ENCODE data around the gene MMP27. TPM values are rescaled to one million over a fixed set of nuclear protein-coding genes. Genes with fewer than 3 reads are reported as not detected.

The MMP27 gene
- polyA plus RNA-seq, 1 of the 3 experiments (the other 2 are of a cell fraction), result not detected

DNA sequence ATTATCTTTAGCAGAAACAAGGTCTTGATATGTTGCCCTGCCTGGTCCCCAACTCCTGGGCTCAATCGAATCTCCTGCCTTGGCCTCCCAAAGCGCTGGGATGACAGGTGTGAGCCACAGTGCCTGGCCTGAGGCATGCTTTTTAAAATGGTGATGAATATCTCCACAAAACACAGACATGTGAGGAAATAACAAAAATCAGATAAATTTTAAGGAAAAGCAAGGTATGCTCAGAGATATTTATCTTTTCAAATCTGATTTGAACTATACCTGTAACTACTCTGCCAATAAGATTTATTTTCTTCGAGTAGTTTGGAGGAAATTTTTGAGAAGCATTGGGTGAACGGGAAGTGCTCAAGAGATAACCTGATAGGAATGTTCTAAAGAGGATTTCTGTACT lies 44.5 kb downstream of the MMP27 start:
- Histone ChIP-seq H2AFZ (ENCODE audit: low read depth) (no peak overlapping the region), H3K4me2 (no peak overlapping the region), H3K9me2 (no peaks in the 10 kb centered on the region), H3K4me1 (ENCODE audit: control insufficient read depth in 1 of 2, insufficient read depth in 2 of 2, low read depth in 1 of 2, low read length in 1 of 2) (no peaks in the 10 kb centered on the region), H3K27ac (ENCODE audit: low read depth in 2 of 2, low read length in 1 of 2) (no peak overlapping the region), H3K27me3 (ENCODE audit: insufficient read depth) (no peaks in the 10 kb centered on the region), H3K4me3 (ENCODE audit: low read depth in 2 of 2, low read length in 1 of 2) (no peak overlapping the region), H3K9me3 (0 out of 2 replicates have a peak, but pooled peaks cover 2% of the 10 kb centered on the region), H4K20me1 (ENCODE audit: insufficient read depth) (no peaks in the 10 kb centered on the region), H3K9ac (no peak overlapping the region), H3K36me3 (replicated peaks in 1 of 2; ENCODE audit: control insufficient read depth in 1 of 2, insufficient read depth in 2 of 2, low read length in 1 of 2) (no peaks in the 10 kb centered on the region), H3F3A (replicated peaks; ENCODE audit: insufficient read depth) (no peaks in the 10 kb centered on the region), H3K79me2 (ENCODE audit: insufficient read depth) (no peaks in the 10 kb centered on the region)
- POLR2A ChIA-PET, result no interaction called here
- no peak for TF ChIP-seq RAD21 (IDR thresholded peaks at IDR 0.05; ENCODE audit: low read length)
- no peak for TF ChIP-seq MEF2A (IDR thresholded peaks at IDR 0.05; ENCODE audit: borderline replicate concordance, low read depth)
- TF ChIP-seq NFIC (IDR thresholded peaks at IDR 0.05; ENCODE audit: borderline replicate concordance), result no peak
- TF ChIP-seq RXRA (IDR thresholded peaks at IDR 0.05; ENCODE audit: borderline replicate concordance, low read depth), result no peak
- no peak for TF ChIP-seq EP300 (IDR thresholded peaks at IDR 0.05; ENCODE audit: borderline replicate concordance in 1 of 2, low read depth in 1 of 2, low read length in 1 of 2)
- no peak for TF ChIP-seq POLR2AphosphoS5 (IDR thresholded peaks at IDR 0.05; ENCODE audit: low read depth, low read length)
- no peak for TF ChIP-seq MXI1 (IDR thresholded peaks at IDR 0.05; ENCODE audit: low read depth, low read length)
- CTCF ChIA-PET, result no interaction called here
- DNase-seq, result no peak
- 32% methylated on average over 4 of the region's 4 CpGs for WGBS (ENCODE audit: low lambda C conversion rate)

DNA sequence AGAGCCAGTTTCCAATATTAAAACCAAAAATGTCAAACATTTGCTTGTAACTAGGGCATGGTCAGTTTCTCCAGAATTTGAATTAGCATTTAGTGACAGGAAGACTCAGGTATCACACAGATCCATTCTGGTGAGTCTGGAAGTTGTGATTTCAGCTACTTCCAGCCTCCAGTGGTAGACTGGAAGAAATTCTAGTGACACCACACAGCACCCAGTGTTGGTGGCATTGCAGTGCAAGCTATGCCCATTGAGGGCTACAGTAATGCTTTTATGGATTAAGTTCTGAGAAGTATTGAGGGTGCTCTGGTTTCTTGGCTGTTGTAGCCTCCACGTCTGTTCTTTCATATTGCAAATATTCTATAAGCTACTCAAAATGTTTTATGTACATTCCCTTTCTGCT lies 49.0 kb downstream of the MMP27 start:
- DNase-seq, result no peak
- Histone ChIP-seq H3K27ac (ENCODE audit: low read depth in 2 of 2, low read length in 1 of 2) (no peak overlapping the region), H3K4me1 (ENCODE audit: control insufficient read depth in 1 of 2, insufficient read depth in 2 of 2, low read depth in 1 of 2, low read length in 1 of 2) (no peaks in the 10 kb centered on the region), H3K9ac (no peak overlapping the region), H3K9me2 (no peaks in the 10 kb centered on the region), H3F3A (replicated peaks; ENCODE audit: insufficient read depth) (no peaks in the 10 kb centered on the region), H4K20me1 (ENCODE audit: insufficient read depth) (no peaks in the 10 kb centered on the region), H2AFZ (ENCODE audit: low read depth) (no peak overlapping the region), H3K4me2 (no peak overlapping the region), H3K79me2 (ENCODE audit: insufficient read depth) (no peaks in the 10 kb centered on the region), H3K36me3 (replicated peaks in 1 of 2; ENCODE audit: control insufficient read depth in 1 of 2, insufficient read depth in 2 of 2, low read length in 1 of 2) (no peaks in the 10 kb centered on the region), H3K4me3 (ENCODE audit: low read depth in 2 of 2, low read length in 1 of 2) (no peak overlapping the region), H3K27me3 (ENCODE audit: insufficient read depth) (no peaks in the 10 kb centered on the region), H3K9me3 (0 out of 2 replicates have a peak, but pooled peaks cover 4% of the 10 kb centered on the region)
- CTCF ChIA-PET, result no interaction called here
- POLR2A ChIA-PET, result no interaction called here
- TF ChIP-seq JUND (IDR thresholded peaks at IDR 0.05), result no peak
- no peak for TF ChIP-seq RXRA (IDR thresholded peaks at IDR 0.05; ENCODE audit: borderline replicate concordance, low read depth)
- TF ChIP-seq, protein P1, sequence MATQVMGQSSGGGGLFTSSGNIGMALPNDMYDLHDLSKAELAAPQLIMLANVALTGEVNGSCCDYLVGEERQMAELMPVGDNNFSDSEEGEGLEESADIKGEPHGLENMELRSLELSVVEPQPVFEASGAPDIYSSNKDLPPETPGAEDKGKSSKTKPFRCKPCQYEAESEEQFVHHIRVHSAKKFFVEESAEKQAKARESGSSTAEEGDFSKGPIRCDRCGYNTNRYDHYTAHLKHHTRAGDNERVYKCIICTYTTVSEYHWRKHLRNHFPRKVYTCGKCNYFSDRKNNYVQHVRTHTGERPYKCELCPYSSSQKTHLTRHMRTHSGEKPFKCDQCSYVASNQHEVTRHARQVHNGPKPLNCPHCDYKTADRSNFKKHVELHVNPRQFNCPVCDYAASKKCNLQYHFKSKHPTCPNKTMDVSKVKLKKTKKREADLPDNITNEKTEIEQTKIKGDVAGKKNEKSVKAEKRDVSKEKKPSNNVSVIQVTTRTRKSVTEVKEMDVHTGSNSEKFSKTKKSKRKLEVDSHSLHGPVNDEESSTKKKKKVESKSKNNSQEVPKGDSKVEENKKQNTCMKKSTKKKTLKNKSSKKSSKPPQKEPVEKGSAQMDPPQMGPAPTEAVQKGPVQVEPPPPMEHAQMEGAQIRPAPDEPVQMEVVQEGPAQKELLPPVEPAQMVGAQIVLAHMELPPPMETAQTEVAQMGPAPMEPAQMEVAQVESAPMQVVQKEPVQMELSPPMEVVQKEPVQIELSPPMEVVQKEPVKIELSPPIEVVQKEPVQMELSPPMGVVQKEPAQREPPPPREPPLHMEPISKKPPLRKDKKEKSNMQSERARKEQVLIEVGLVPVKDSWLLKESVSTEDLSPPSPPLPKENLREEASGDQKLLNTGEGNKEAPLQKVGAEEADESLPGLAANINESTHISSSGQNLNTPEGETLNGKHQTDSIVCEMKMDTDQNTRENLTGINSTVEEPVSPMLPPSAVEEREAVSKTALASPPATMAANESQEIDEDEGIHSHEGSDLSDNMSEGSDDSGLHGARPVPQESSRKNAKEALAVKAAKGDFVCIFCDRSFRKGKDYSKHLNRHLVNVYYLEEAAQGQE (IDR thresholded peaks at IDR 0.05; ENCODE audit: low read depth, low read length), result no peak
- no peak for TF ChIP-seq FOXJ3 (CRISPR knock-in tag; IDR thresholded peaks at IDR 0.05)
- TF ChIP-seq GABPA (IDR thresholded peaks at IDR 0.05; ENCODE audit: low read depth), result no peak
- no peak for TF ChIP-seq NRF1 (IDR thresholded peaks at IDR 0.05; ENCODE audit: low read depth, low read length)
- 4% methylated on average over 1 of the region's 1 CpG for WGBS (ENCODE audit: low lambda C conversion rate)

All from SK-N-SH (cell line).